Activated CD8-positive, alpha-beta T cell treated with anti-CD3 and anti-CD28 coated beads for 36 hours (primary cell): ENCODE measurements around the gene LRRC4C. TPM values are rescaled to one million over a fixed set of nuclear protein-coding genes. Genes with fewer than 3 reads are reported as not detected.

Experiments used
- ATAC-seq: fragments of 200-7000 bp; cut with Tn5 transposase; one replicate; pipeline ENCODE4 v1.10.0; 2021; ENCODE audit warnings: mild to moderate bottlenecking, moderate library complexity
- CTCF ChIA-PET: fragments of 350-600 bp; sonication (Branson Sonifier 250); formaldehyde crosslinking; loops from one replicate; lab custom pipeline; 2021; ENCODE audit warnings: antibody characterized with exemption; lab: Charles Lee
- POLR2A ChIA-PET: fragments of 350-600 bp; sonication (Branson Sonifier 250); formaldehyde crosslinking; loops from one replicate; lab custom pipeline; 2021; ENCODE audit warnings: antibody characterized with exemption; lab: Charles Lee
- DNase-seq: peaks from one replicate; pipeline ENCODE4 v3.0.0-alpha.2; 2020
- H3K27ac Mint-ChIP-seq: one replicate; pipeline ENCODE4 v1.8.0; 2021; ENCODE audit warnings: mild to moderate bottlenecking, mixed read lengths
- H3K27me3 Mint-ChIP-seq: one replicate; pipeline ENCODE4 v1.8.0; 2021; ENCODE audit warnings: mixed read lengths
- H3K36me3 Mint-ChIP-seq: one replicate; pipeline ENCODE4 v1.8.0; 2021; ENCODE audit warnings: low read depth, mixed read lengths
- H3K4me1 Mint-ChIP-seq: one replicate; pipeline ENCODE4 v1.8.0; 2021; ENCODE audit warnings: low read depth, mixed read lengths
- H3K4me3 Mint-ChIP-seq: one replicate; pipeline ENCODE4 v1.8.0; 2021; ENCODE audit warnings: mild to moderate bottlenecking, moderate library complexity, mixed read lengths
- H3K9me3 Mint-ChIP-seq: one replicate; pipeline ENCODE4 v1.8.0; 2021; ENCODE audit warnings: mixed read lengths
- CTCF ChIP-seq: fragments of 200-600 bp; IDR thresholded peaks from one replicate; pipeline ENCODE4 v1.8.0; 2022; ENCODE audit warnings: antibody characterized with exemption, mild to moderate bottlenecking
- intact Hi-C: fragments of 100-400 bp; cut with micrococcal nuclease; formaldehyde crosslinking; loops from one replicate; pipeline ENCODE4 v1.10.0; 2022
- total RNA-seq, 2 experiments: library from RNA; stranded (reverse); gene quantifications; one replicate each; pipeline ENCODE4 v1.2.3, GENCODE V29; 2021

The LRRC4C gene
- total RNA-seq, 2 experiments from 2014 or later = not detected

GRCh38 chr11:40190294-40190693, 1269.2 kb downstream of the LRRC4C start:
- no peak for TF ChIP-seq CTCF
- ChIA-PET CTCF (no interaction called here), POLR2A (no interaction called here)
- Mint-ChIP-seq H3K27me3 (no peaks in the 10 kb centered on the region), H3K36me3 (no peaks in the 10 kb centered on the region), H3K4me3 (no peak overlapping the region), H3K4me1 (no peaks in the 10 kb centered on the region), H3K9me3 (peaks cover 3% of the 10 kb centered on the region), H3K27ac (no peak overlapping the region)
- DNase-seq = no peak
- intact Hi-C loops = no loop called here
- no peak for ATAC-seq

- ChIA-PET POLR2A (no interaction called here), CTCF (no interaction called here)
- DNase-seq = no peak
- Mint-ChIP-seq H3K27ac (no peak overlapping the region), H3K36me3 (no peaks in the 10 kb centered on the region), H3K27me3 (no peaks in the 10 kb centered on the region), H3K4me3 (no peak overlapping the region), H3K4me1 (no peaks in the 10 kb centered on the region), H3K9me3 (peaks cover 5% of the 10 kb centered on the region)
- no peak for ATAC-seq
- no peak for TF ChIP-seq CTCF
- intact Hi-C loops = no loop called here
Measured at GRCh38 chr11:40188848-40189247, 1270.6 kb downstream of the LRRC4C start.

DNA sequence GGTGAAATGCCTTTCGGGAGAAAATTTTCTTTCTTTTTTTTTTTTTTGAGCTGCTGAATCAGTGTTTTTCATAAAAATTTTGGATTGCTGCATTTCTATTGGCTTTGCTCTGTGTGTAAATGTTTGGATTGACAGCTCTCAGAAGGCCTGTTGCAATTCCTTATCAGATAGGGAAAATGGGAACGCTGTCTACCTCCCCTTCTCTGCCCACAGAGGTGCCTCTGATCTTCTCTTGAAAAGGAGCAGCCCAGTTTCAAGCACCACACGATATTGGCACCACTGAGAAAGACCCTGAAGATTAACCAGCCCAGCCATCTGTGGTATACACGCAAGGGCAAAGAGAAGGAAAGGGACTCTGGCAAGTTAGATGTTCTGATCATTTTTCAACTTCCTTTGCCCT, 1272.2 kb downstream of the LRRC4C start:
- Mint-ChIP-seq H3K27me3 (no peaks in the 10 kb centered on the region), H3K36me3 (no peaks in the 10 kb centered on the region), H3K4me3 (no peak overlapping the region), H3K27ac (no peak overlapping the region), H3K9me3 (peaks cover 5% of the 10 kb centered on the region), H3K4me1 (no peaks in the 10 kb centered on the region)
- DNase-seq (no peak), ATAC-seq (no peak)
- ChIA-PET CTCF (no interaction called here), POLR2A (no interaction called here)
- intact Hi-C loops = no loop called here
- TF ChIP-seq CTCF = no peak

DNA sequence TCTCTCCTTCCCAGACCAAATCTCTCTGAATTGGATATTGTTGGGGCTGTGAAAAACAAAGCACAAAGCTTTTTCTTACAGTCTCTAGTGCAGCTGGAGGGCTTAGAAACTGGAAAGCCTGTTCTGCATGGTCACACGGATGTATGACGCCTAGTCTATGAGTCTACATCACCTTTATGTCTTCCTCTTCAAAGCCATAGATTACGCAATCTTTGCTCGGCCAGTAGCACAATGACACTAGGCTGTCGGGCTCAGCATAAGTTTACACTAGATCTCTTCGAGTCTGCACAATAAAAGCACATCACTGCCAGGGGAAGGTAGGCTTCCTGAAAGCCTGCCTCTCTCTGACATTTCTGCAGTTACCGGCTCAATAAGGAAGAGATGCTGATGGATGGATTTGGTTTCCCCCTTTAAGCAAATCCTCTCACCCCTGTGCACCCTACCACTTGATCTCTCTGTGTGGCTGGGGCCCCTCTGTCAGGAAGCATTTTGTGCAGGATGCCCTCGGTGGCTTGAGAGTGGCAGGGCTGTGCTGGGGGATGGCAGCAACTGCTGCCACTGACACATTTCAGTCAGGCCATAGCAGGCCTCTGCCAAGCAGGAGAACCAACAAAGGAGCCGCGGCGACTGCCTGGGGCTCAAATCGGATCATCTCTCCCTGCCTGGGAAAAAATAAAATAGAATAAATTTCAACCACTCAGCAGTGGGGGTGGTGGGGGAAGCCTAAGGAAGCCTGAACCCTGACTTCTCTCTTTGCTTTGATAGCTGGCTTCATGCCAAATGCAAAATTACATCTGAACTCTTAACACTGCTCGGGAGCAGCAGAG, 1272.8 kb downstream of the LRRC4C start:
- no peak overlapping the region for H3K4me3 Mint-ChIP-seq
- no peak overlapping the region for H3K27ac Mint-ChIP-seq
- ATAC-seq (no peak), DNase-seq (no peak)
- H3K4me1 Mint-ChIP-seq = no peaks in the 10 kb centered on the region
- ChIA-PET POLR2A (no interaction called here), CTCF (no interaction called here)
- TF ChIP-seq CTCF = no peak
- H3K27me3 Mint-ChIP-seq = no peaks in the 10 kb centered on the region
- H3K9me3 Mint-ChIP-seq = peaks cover 5% of the 10 kb centered on the region
- H3K36me3 Mint-ChIP-seq = no peaks in the 10 kb centered on the region
- intact Hi-C loops = no loop called here

GRCh38 chr11:40185793-40186192, 1273.7 kb downstream of the LRRC4C start:
- no peaks in the 10 kb centered on the region for H3K36me3 Mint-ChIP-seq
- intact Hi-C loops = no loop called here
- H3K4me3 Mint-ChIP-seq = no peak overlapping the region
- H3K9me3 Mint-ChIP-seq = peaks cover 5% of the 10 kb centered on the region
- ChIA-PET CTCF (no interaction called here), POLR2A (no interaction called here)
- no peaks in the 10 kb centered on the region for H3K27me3 Mint-ChIP-seq
- no peak overlapping the region for H3K27ac Mint-ChIP-seq
- ATAC-seq (no peak), DNase-seq (no peak)
- no peak for TF ChIP-seq CTCF
- no peaks in the 10 kb centered on the region for H3K4me1 Mint-ChIP-seq
